ENCODE data around the gene COA6.

COA6 gene

DNA sequence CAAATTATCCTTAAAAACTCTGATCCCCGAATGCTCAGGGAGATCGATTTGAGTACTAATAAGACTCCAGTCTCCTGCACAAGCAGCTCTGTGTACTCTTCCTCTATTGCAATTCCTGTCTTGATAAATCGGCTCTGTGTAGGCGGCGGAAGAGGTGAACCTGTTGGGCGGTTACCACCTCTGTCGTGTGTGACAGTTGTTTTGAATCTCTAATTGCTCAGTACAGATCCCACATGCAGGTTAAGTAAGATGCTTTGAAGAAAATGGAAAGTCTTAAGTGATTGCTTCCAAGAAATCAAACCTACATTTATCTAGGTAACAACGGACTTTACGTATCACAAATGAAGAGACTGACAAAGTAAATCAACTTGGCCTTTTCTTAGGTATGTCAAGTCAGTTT, 35.5 kb downstream of the COA6 start:
- no peak for DNase-seq (ENCODE audit: low read depth)
- TF ChIP-seq, protein P1, sequence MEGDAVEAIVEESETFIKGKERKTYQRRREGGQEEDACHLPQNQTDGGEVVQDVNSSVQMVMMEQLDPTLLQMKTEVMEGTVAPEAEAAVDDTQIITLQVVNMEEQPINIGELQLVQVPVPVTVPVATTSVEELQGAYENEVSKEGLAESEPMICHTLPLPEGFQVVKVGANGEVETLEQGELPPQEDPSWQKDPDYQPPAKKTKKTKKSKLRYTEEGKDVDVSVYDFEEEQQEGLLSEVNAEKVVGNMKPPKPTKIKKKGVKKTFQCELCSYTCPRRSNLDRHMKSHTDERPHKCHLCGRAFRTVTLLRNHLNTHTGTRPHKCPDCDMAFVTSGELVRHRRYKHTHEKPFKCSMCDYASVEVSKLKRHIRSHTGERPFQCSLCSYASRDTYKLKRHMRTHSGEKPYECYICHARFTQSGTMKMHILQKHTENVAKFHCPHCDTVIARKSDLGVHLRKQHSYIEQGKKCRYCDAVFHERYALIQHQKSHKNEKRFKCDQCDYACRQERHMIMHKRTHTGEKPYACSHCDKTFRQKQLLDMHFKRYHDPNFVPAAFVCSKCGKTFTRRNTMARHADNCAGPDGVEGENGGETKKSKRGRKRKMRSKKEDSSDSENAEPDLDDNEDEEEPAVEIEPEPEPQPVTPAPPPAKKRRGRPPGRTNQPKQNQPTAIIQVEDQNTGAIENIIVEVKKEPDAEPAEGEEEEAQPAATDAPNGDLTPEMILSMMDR (IDR thresholded peaks at IDR 0.05; ENCODE audit: insufficient read depth, low read depth, low read length, missing control alignments), result no peak
- H3K4me3 ChIP-seq (ENCODE audit: low read depth, low read length), result no peak overlapping the region

GRCh38 chr1:234409328-234409727, 36.1 kb downstream of the COA6 start:
- DNase-seq (ENCODE audit: low read depth), result no peak
- TF ChIP-seq, protein P1 (IDR thresholded peaks at IDR 0.05; ENCODE audit: insufficient read depth, low read depth, low read length, missing control alignments), result no peak
- H3K4me3 ChIP-seq (ENCODE audit: low read depth, low read length), result no peak overlapping the region

DNA sequence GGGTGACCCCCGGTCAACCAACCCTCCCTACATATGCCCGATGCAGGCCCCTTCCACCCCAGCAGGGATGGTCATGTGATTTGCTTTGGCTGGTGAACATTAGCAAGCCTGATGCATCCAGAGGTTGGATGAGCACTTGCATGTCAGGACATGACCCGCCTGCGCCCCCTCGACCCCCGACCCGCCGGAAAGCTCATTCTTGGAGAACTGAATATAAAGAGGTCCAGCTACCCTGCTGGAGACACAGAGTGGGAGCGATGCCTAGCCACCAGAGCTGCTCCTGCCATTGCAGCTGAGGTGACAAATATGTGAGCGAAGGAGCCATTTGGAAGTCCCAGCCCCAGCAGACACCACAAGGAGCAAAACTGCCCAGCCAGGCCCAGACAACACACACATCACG, 39.6 kb downstream of the COA6 start:
- TF ChIP-seq, protein P1 (IDR thresholded peaks at IDR 0.05; ENCODE audit: insufficient read depth, low read depth, low read length, missing control alignments), result no peak
- H3K4me3 ChIP-seq (ENCODE audit: low read depth, low read length), result no peak overlapping the region
- DNase-seq (ENCODE audit: low read depth), result no peak

GRCh38 chr1:234413485-234413884, 40.2 kb downstream of the COA6 start:
- TF ChIP-seq, protein P1 (IDR thresholded peaks at IDR 0.05; ENCODE audit: insufficient read depth, low read depth, low read length, missing control alignments), result no peak
- no peak for DNase-seq (ENCODE audit: low read depth)
- H3K4me3 ChIP-seq (ENCODE audit: low read depth, low read length), result no peak overlapping the region

GRCh38 chr1:234413990-234414389, 40.7 kb downstream of the COA6 start:
- TF ChIP-seq, protein P1 (IDR thresholded peaks at IDR 0.05; ENCODE audit: insufficient read depth, low read depth, low read length, missing control alignments), result no peak
- no peak for DNase-seq (ENCODE audit: low read depth)
- no peak overlapping the region for H3K4me3 ChIP-seq (ENCODE audit: low read depth, low read length)

DNA sequence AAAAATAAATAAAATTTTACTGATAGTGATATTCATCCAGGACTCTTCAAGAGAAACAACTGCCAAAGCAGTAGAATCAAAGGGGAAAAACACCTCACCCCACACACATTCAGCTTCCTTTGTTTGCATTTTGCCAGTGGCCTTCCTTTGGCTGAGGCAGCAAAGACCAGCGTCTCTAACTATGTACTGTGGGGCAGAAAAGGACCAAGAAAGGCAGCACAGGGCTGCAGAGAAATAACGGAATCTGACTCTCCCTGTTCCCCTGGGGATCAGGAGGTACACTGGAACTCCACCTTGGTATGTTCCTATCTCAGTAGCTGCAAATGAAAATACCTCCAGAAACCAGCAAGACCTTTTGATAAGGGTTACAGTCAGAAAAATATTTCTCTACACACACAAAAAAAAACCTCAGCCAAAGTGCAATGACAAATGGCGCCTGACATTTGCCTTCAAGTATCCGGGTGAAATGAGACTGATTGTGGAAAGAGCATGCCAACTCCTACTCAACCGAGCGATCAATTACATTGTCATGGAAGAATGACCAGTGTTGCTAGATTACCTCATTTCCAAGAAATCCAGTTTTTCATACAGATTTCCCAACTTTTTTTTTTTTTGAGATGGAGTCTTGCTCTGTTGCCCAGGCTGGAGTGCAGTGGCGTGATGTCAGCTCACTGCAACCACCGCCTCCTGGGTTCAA, 54.8 kb downstream of the COA6 start:
- no peak overlapping the region for H3K4me3 ChIP-seq (ENCODE audit: low read depth, low read length)
- TF ChIP-seq, protein P1 (IDR thresholded peaks at IDR 0.05; ENCODE audit: insufficient read depth, low read depth, low read length, missing control alignments), result no peak
- no peak for DNase-seq (ENCODE audit: low read depth)

DNA sequence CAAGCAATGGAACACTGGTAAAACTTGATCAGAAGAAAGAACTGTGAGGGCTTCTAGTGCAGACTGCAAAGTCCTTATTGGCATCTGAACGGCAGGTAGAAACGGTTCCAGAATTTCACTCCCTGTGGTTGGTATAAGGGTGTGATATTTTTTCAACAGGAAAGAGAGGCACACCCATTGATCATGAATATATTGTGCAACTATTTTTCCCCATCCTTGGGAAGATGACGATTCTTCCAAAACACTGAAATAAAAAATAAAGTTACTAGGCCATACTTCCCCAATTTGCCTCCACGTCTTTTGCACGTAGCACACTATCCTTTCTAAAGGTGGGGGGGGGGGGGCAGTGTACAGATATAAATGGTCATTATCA, 56.2 kb downstream of the COA6 start:
- DNase-seq (ENCODE audit: low read depth), result no peak
- H3K4me3 ChIP-seq (ENCODE audit: low read depth, low read length), result no peak overlapping the region
- TF ChIP-seq, protein P1 (IDR thresholded peaks at IDR 0.05; ENCODE audit: insufficient read depth, low read depth, low read length, missing control alignments), result no peak
